Cardiac fibroblast (primary cell): ENCODE results near the gene ARF1.
A peak's percentile ranks its signal among the peaks of the same experiment; 100 is the strongest.

Experiments
- DNase-seq, 2 donors: peaks; one replicate each; pipeline versions ENCODE4 v3.0.0 to v3.0.0-alpha.2; 2010; ENCODE audit warnings: low read depth in 2 of 2
- H3K4me3 ChIP-seq, 2 donors: replicated peaks in 1 of 2; 1 replicate in 1 of 2; 2 replicates in 1 of 2; pipeline ENCODE4 v1.5.1; 2011; ENCODE audit warnings: low read depth in 2 of 2, low read length in 2 of 2, mild to moderate bottlenecking in 2 of 2, moderate library complexity in 1 of 2
- CTCF ChIP-seq: IDR thresholded peaks from one replicate; pipeline ENCODE4 v1.5.1; 2011; ENCODE audit warnings: low read depth, mild to moderate bottlenecking, low read length, inconsistent platforms

The ARF1 gene

GRCh38 chr1:228087771-228088251, 5.3 kb downstream of the ARF1 start:
- peak; percentile 18 for TF ChIP-seq CTCF
- peak; percentile 84 to 90 for DNase-seq
- H3K4me3 ChIP-seq, result peak overlapping the region in 1 of 2 donors; percentile 27

- H3K4me3 ChIP-seq, result no peak overlapping the region
- no peak for TF ChIP-seq CTCF
- DNase-seq, result peak; percentile 17 to 46
Measured at GRCh38 chr1:228088586-228089498, 6.3 kb downstream of the ARF1 start.

GRCh38 chr1:228089519-228090380, 7.2 kb downstream of the ARF1 start:
- no peak for DNase-seq
- no peak overlapping the region for H3K4me3 ChIP-seq
- TF ChIP-seq CTCF, result no peak

- TF ChIP-seq CTCF, result no peak
- peak; percentile 16 to 62 for DNase-seq
- no peak overlapping the region for H3K4me3 ChIP-seq
Measured at GRCh38 chr1:228090613-228091081, 8.1 kb downstream of the ARF1 start.

- no peak for TF ChIP-seq CTCF
- no peak for DNase-seq
- no peak overlapping the region for H3K4me3 ChIP-seq
Measured at GRCh38 chr1:228091084-228091483, 8.6 kb downstream of the ARF1 start.

GRCh38 chr1:228092342-228093049, 10.0 kb downstream of the ARF1 start:
- TF ChIP-seq CTCF, result no peak
- DNase-seq, result no peak
- no peak overlapping the region for H3K4me3 ChIP-seq
